Non-pigmented ciliary epithelial cell (primary cell): ENCODE measurements around the gene ATXN1.

ENCODE experiments used
- DNase-seq: peaks from one replicate; pipeline ENCODE4 v3.0.0-alpha.2; 2010; ENCODE audit warnings: low read depth

Gene ATXN1

GRCh38 chr6:16761471-16762267 is 409 bp upstream of the ATXN1 start:
- DNase-seq = no peak

- no peak for DNase-seq
These were observed 1.4 kb downstream of the ATXN1 start for GRCh38 chr6:16759646-16760515.

DNA sequence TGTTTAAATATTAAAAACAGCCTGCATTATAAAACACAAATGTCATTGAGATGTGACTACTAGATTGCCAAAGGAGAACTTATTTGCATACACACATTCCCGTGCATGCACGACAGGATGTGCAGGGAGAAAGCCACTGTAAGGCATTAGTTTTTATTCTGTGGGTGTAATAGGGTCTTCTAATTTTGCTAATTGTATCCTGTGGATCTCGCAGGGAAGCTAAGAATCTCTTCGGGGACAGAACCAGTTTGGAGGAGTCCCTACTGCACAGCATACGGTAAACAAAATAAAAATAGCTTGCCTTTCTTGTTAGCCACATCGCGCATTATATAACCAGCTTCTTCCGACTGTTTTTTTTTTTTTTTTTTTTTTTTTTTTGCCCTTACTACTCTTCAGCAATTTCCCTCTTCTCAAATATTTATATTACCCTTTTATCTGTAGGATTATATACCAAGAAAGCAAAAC is 2.0 kb downstream of the ATXN1 start:
- DNase-seq = no peak

GRCh38 chr6:16758163-16758975 is 2.9 kb downstream of the ATXN1 start:
- DNase-seq = no peak

DNA sequence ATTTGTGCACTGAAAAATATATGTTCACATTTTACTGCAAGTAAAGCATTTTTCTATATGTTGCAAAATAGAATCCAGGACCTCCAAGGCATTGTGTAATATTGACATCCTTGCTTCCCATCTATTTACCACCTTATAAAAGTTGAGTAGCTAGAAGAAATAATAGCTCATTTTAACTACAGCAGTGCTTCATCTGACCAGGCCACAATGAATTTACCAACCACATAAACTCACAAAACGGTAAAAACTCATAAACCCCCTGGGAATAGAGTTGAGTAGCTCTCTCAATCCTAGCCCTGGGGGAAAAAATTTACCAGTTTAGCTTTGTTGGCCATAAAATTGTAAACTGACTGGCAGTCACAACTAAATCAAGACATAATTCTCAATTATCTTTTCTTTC is 3.9 kb downstream of the ATXN1 start:
- no peak for DNase-seq

GRCh38 chr6:16756660-16757255 is 4.5 kb downstream of the ATXN1 start:
- DNase-seq = no peak

GRCh38 chr6:16755544-16755943 is 5.7 kb downstream of the ATXN1 start:
- no peak for DNase-seq

DNA sequence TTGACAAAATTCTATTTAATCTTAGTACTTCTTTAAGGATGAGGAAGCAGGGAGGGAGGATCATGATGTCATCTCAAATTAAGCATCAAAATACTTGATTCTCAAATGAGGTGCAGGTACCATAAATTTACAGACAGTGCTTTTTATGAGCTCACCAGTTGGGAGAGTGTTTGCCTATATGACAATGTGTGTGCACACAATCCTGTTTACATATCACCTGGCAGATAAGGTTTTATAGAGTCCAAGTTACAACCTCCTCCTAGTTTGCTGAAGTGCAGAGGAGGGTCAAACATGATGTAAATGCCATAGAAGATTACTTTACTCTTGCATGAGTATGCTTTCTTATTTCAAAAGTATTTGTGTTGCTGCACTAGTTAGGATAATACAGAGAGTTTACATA is 6.4 kb downstream of the ATXN1 start:
- no peak for DNase-seq

- no peak for DNase-seq
These were observed 7.0 kb downstream of the ATXN1 start for GRCh38 chr6:16754274-16754673.

DNA sequence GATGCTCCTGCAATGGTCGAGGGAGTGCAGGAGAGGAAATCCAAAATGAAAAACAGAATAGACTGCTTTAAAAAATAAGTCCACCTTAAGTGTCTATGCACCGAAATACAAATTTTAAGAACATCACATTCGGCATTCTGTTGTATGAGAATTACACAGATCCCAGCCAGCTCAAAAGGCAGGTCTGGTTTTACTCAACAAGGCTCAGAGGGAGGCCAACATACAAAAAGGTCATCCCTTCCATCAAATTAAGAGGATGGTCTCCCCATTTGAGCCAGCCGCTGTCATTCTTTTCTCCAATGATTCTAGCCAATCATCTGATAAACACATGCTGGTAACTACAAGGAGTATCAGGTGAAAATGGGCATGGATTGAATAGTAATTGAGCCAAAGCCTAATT is 7.9 kb downstream of the ATXN1 start:
- DNase-seq = no peak

DNA sequence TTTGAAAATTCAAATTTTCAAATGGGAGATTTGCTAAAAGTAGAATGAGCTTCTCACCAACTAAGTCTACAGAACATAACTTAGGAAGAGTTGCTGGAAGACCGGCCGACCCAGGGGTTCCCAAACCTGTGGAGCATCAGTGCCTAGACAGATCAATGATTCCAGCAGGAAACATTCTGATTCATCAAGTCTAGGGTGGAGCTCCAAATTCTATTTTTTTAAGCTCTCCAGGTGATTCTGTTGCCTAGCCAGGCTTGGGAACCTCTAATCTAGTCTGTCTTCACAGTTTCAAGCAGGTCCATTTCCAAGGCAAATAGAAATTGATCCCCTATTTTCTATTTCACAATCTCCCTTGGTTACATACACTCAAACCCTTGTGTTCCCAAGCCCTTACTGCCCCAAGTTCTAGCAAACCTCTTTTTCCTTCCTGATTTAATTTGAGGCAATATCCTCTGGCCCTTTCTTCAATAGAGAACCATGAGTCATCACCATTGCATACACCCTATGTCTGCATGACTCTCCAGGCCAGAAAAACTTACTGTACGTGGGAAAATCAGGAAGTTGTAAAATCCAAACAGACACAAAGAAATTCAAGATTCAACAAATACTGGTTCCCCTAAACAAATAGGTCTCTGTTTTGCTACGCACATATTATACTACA is 8.9 kb downstream of the ATXN1 start:
- DNase-seq = no peak

GRCh38 chr6:16751251-16751946 is 9.9 kb downstream of the ATXN1 start:
- no peak for DNase-seq

DNA sequence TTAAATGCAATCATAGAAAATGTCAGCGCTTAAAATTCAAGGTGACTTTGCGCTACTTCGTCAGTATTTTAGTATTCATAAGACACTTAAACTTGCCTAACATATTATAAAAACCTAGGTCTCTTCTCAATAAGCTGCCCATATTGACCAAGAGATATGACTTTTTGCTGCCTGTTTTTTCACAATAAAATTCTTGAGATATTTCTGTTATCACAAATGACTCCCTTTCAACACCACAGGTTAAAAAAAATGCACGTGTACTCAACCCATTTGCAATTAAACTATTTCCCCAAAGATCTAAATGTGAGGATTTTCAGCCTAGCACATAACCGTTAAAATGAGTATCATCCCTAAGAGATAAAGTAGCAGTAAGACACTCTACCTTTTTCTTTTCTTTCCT is 10.7 kb downstream of the ATXN1 start:
- DNase-seq = no peak

GRCh38 chr6:16749516-16750485 is 11.5 kb downstream of the ATXN1 start:
- DNase-seq = no peak

DNA sequence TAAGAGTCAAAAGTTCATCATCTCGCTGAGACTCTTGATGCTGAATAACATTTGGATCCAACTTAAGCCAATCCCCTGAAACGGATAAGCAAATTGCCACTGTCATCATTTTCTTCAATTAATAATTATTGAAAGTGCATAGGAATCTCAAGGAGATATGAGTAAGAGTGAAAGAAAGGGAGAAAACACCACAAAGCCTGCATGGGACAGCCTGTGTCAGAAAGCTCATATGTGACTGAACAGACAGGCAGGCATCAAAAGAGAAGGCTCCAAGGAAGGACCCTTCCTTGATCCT is 13.3 kb downstream of the ATXN1 start:
- DNase-seq = no peak

DNA sequence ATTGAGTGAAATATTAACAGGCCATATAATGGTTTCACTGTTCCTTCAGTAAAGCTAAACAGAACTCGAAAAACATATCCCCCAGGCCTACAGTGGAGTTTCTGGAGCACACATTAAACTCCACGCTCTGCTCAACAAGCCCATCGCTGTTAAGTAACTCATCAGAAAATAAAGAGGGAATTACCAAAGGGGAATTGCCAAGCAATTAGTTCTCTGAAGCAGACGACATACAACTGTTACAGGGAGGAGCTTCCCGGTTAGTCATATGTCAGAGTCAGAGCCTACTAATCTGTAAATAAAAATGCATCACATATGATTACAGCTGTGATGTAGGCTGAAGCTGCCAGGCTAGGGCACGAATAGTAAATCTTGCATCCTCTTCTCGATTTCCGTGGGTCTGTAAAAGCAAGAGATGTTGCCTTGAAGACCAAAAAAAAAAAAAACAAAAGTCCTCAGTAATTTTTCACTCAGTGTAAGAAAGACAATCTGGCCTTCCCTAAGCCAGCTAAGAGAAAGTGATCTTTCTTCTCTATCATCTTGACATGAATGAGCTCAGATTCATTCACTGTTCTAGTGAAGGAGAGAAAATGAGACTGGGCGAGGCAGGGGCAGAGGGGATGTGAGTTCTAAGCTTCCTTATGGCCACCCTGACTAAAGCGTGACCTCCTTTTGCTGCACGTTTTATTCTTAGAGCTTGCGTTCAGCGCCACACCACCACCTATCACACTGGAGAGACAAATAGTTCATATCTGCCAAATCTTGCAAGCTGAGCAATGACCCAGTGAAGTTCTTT is 13.8 kb downstream of the ATXN1 start:
- DNase-seq = no peak

DNA sequence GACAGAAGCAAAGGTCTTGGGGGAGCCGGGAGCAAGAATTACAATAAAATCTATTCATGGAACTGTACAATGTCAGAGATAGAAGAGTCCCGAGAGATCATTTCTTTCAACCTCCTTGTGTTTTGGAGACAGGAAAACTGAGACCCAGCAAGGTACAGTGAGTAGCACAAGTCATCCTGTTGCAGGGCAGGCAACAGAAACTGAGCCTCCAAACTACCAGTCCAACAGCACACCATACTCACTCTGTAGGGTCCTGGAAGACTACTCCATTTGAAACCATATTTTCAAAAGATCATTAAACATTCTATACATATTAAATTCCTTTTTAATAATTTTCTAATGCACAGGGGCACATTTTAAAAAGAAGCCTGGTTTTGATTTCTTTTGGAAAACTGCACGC is 14.4 kb downstream of the ATXN1 start:
- DNase-seq = no peak

DNA sequence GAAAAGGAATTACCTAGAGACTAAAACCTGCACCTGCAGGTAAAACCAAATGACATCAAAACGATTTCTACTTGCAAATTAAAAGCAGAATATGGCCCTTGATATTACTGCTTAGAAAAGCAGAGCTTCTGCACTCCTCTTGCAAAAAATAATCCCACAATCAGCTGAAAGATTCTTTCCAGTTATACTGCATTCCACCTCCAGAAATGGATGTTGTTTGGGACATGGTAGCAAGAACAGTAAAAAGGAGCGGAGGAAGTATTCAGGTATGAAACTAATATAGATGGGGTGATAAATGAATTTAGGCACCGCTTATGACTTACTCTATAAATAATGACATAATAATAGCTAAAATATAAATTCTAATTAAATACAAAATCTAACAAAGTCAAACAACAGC is 14.9 kb downstream of the ATXN1 start:
- DNase-seq = no peak

- no peak for DNase-seq
These were observed 17.5 kb downstream of the ATXN1 start for GRCh38 chr6:16743664-16744210.
